GM23338 (cell line): ENCODE measurements around the gene STX11.
A peak's percentile ranks its signal among the peaks of the same experiment; 100 is the strongest.

Experiments used
- CREB1 ChIP-seq: fragments of 250-450 bp; sonication (Bioruptor Pico); IDR thresholded peaks from 2 replicates; pipeline ENCODE4 v1.5.0; 2020; ENCODE audit warnings: low read depth, mild to moderate bottlenecking, moderate library complexity
- CTCF ChIP-seq, 2 experiments: fragments of 200-600 bp in 1 of 2; sonication (generic) in 1 of 2; conservative IDR thresholded peaks; 2 replicates each; pipeline versions ENCODE4 v1.5.1 to v1.6.1; 2016 to 2017; ENCODE audit warnings: antibody characterized with exemption in 2 of 2, low read depth in 2 of 2, mild to moderate bottlenecking in 2 of 2, moderate library complexity in 1 of 2
- EZH2 ChIP-seq: fragments of 200-600 bp; sonication (generic); IDR thresholded peaks from one replicate; pipeline ENCODE4 v1.8.0; 2017; ENCODE audit warnings: antibody characterized with exemption, mild to moderate bottlenecking, low read depth; ENCODE audit not compliant: unreplicated experiment
- EZH2phosphoT487 ChIP-seq: fragments of 200-600 bp; sonication (generic); IDR thresholded peaks from one replicate; pipeline ENCODE4 v1.8.1; 2018; ENCODE audit warnings: antibody characterized with exemption; ENCODE audit not compliant: unreplicated experiment
- TF ChIP-seq, protein P1 (sequence below): fragments of 250-450 bp; sonication (Bioruptor Pico); IDR thresholded peaks from 2 replicates; pipeline ENCODE4 v1.5.0; 2020; ENCODE audit warnings: mild to moderate bottlenecking, moderate library complexity

GRCh38 chr6:144219056-144219685, 68.9 kb downstream of the STX11 start:
- TF ChIP-seq EZH2, result no peak
- TF ChIP-seq, protein P1, sequence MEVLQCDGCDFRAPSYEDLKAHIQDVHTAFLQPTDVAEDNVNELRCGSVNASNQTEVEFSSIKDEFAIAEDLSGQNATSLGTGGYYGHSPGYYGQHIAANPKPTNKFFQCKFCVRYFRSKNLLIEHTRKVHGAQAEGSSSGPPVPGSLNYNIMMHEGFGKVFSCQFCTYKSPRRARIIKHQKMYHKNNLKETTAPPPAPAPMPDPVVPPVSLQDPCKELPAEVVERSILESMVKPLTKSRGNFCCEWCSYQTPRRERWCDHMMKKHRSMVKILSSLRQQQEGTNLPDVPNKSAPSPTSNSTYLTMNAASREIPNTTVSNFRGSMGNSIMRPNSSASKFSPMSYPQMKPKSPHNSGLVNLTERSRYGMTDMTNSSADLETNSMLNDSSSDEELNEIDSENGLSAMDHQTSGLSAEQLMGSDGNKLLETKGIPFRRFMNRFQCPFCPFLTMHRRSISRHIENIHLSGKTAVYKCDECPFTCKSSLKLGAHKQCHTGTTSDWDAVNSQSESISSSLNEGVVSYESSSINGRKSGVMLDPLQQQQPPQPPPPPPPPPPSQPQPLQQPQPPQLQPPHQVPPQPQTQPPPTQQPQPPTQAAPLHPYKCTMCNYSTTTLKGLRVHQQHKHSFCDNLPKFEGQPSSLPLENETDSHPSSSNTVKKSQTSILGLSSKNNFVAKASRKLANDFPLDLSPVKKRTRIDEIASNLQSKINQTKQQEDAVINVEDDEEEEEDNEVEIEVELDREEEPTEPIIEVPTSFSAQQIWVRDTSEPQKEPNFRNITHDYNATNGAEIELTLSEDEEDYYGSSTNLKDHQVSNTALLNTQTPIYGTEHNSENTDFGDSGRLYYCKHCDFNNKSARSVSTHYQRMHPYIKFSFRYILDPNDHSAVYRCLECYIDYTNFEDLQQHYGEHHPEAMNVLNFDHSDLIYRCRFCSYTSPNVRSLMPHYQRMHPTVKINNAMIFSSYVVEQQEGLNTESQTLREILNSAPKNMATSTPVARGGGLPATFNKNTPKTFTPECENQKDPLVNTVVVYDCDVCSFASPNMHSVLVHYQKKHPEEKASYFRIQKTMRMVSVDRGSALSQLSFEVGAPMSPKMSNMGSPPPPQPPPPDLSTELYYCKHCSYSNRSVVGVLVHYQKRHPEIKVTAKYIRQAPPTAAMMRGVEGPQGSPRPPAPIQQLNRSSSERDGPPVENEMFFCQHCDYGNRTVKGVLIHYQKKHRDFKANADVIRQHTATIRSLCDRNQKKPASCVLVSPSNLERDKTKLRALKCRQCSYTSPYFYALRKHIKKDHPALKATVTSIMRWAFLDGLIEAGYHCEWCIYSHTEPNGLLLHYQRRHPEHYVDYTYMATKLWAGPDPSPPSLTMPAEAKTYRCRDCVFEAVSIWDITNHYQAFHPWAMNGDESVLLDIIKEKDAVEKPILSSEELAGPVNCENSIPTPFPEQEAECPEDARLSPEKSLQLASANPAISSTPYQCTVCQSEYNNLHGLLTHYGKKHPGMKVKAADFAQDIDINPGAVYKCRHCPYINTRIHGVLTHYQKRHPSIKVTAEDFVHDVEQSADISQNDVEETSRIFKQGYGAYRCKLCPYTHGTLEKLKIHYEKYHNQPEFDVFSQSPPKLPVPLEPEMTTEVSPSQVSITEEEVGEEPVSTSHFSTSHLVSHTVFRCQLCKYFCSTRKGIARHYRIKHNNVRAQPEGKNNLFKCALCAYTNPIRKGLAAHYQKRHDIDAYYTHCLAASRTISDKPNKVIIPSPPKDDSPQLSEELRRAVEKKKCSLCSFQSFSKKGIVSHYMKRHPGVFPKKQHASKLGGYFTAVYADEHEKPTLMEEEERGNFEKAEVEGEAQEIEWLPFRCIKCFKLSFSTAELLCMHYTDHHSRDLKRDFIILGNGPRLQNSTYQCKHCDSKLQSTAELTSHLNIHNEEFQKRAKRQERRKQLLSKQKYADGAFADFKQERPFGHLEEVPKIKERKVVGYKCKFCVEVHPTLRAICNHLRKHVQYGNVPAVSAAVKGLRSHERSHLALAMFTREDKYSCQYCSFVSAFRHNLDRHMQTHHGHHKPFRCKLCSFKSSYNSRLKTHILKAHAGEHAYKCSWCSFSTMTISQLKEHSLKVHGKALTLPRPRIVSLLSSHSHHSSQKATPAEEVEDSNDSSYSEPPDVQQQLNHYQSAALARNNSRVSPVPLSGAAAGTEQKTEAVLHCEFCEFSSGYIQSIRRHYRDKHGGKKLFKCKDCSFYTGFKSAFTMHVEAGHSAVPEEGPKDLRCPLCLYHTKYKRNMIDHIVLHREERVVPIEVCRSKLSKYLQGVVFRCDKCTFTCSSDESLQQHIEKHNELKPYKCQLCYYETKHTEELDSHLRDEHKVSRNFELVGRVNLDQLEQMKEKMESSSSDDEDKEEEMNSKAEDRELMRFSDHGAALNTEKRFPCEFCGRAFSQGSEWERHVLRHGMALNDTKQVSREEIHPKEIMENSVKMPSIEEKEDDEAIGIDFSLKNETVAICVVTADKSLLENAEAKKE (CRISPR knock-in tag), result no peak
- TF ChIP-seq CTCF (conservative IDR thresholded peaks at IDR 0.05; ENCODE audit: low read depth in 2 of 2), result peak; percentile 63 to 79
- TF ChIP-seq CREB1 (CRISPR knock-in tag), result no peak
- no peak for TF ChIP-seq EZH2phosphoT487
